Astrocyte of the spinal cord (primary cell): Measurements from ENCODE around the gene EXOC7.
A peak's percentile ranks its signal among the peaks of the same experiment; 100 is the strongest.

Source experiments
- DNase-seq: peaks from one replicate; pipeline ENCODE4 v3.0.0; 2011; ENCODE audit warnings: low read depth, low spot score
- H3K4me3 ChIP-seq: 2 replicates; pipeline ENCODE4 v1.5.1; 2011; ENCODE audit warnings: low read depth, mild to moderate bottlenecking, low read length, moderate library complexity
- in situ Hi-C: cut with HindIII; loops from 2 replicates; pipeline ENCODE4 v1.10.0; 2017; ENCODE audit warnings: low sequenced_read_pairs
- TF ChIP-seq, protein P1 (sequence below): IDR thresholded peaks from 2 replicates; pipeline ENCODE4 v1.5.1; 2012; ENCODE audit warnings: low read depth, mild to moderate bottlenecking, low read length, inconsistent platforms

Gene EXOC7

DNA sequence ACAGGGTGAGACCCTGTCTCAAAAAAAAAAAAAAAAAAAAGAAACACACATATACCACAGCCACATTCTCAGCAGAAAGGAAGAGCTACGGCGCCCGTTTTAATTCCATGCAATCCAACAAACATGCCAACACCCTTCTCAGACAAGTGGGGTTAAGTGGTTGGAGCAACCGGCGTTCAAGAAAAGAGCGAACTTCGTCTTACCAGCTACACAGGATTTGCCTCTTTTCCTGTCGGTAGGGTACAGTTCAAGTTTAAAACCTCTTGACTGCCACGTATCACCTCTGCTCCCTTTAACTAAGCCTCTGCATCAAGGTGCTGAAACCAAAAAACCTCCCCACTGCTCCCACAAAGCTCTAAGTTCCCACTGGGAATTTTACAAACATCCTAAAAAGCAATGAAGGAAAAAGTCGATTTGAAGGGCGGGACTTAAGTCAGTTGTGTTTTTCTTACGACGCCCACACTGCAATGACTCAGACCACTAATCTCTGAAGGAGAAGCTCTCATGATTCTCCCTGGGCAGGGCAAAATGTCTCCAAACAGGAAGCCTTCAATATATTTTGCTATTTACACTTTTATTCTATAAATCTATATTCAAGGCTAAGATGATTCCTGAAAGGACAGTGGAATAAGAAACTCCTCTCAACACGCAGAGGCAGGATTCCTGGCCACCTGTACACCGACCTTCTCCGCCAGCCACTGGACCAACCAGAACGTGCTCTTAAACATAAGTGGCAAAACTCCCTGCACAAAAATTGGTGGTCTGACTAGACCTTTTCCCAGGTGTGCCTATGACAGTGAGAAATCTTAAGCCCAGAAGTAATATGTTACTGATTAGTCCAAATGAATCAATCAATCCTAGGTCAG is 50.1 kb downstream of the EXOC7 start:
- peak; percentile 78 for DNase-seq
- in situ Hi-C loops = no loop called here
- no peak overlapping the region for H3K4me3 ChIP-seq
- TF ChIP-seq, protein P1, sequence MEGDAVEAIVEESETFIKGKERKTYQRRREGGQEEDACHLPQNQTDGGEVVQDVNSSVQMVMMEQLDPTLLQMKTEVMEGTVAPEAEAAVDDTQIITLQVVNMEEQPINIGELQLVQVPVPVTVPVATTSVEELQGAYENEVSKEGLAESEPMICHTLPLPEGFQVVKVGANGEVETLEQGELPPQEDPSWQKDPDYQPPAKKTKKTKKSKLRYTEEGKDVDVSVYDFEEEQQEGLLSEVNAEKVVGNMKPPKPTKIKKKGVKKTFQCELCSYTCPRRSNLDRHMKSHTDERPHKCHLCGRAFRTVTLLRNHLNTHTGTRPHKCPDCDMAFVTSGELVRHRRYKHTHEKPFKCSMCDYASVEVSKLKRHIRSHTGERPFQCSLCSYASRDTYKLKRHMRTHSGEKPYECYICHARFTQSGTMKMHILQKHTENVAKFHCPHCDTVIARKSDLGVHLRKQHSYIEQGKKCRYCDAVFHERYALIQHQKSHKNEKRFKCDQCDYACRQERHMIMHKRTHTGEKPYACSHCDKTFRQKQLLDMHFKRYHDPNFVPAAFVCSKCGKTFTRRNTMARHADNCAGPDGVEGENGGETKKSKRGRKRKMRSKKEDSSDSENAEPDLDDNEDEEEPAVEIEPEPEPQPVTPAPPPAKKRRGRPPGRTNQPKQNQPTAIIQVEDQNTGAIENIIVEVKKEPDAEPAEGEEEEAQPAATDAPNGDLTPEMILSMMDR = no peak

DNA sequence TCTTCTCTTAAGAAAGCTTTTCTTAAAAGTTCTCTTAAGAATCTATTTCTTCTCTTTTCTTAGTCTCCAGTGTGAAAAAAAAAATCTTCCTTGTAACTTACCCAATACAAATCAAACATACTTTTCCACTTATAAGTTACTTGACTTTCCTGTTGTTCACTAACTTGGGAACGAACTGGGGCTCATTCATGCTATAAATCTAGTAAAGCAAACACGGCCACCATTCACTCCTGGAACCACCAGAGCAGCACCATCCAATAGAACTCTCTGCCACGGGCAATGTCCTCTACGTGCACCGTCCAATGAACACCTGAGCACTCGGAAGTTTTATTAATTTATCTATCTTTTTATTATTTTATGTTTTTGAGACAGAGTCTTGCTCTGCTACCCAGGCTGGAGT is 52.0 kb downstream of the EXOC7 start:
- no peak overlapping the region for H3K4me3 ChIP-seq
- in situ Hi-C loops = no loop called here
- TF ChIP-seq, protein P1 = no peak
- no peak for DNase-seq

DNA sequence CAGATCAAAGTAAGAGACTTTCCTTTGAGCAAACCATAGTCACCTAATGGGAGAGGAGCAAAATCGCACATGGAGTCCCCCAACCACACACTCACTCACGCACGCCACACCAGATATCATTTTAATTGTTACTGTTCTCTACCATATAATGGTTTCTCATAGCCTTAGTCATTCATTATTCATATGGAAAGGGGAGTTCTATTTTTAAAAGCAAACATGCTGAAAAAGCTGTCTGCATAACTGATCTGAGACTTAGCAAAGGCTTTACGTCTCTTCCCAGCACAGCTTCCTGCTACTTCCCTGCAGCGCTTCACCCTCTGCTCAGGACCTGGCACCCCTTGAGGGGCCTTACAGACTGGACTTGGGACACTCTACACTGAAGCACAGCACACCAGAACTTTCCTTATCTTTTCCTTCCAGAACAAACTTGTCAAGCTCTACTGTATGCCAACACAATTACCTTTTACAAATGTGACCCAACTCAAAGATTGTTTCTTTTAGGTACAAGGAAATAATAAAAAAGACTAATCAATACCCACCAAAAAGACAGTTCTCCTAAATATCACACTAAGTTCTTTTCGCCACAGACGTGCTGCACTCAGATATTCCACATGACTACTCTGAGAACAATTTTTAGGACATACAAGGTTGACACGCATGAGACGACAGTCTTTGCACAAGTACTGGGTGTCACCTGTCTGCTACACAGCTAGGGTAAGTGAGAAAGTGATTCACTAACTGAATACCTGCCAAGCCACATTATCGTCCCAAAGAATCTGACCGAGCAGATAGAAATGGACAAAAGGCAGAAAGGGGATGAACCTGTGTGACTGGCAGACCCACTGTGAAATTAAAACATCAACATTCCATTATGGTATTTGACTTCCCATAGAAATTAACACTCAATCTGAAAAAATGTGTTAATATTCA is 52.8 kb downstream of the EXOC7 start:
- in situ Hi-C loops = no loop called here
- H3K4me3 ChIP-seq = no peak overlapping the region
- DNase-seq = peak; percentile 47
- TF ChIP-seq, protein P1 = no peak

DNA sequence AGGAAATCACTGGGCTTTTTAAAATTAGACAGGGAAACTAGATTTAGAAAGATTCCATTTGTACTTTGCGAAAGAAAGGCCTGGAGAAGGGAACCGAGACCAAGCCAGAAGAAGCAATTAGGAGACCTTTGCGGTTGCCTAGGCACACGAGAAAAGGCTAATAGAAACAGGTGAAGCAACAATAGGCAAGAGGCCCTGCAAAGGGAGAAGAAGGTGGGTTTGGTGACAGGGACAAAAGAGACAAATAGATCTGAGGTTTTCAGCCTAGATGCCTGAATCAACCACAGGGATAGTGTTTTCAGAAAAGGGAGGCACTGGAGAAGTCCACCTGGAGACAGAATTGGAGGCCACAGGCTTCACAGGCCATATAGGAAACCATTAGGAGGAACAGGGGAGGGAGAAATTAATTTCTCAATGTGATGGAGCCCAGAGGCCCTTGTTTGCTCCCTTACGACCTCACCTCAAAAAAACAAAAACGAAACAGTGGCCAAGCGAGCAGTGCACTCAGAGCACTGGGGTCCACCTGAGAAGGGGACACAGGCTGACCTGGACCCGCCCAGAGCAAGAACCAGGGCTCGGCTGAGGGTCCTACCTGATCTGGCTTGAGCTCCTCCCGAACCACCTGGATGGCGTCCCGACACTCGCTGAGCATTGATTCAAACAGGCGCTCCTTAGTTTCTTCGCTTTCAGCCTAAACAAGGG is 53.6 kb downstream of the EXOC7 start:
- DNase-seq = no peak
- no peak overlapping the region for H3K4me3 ChIP-seq
- TF ChIP-seq, protein P1 = no peak
- in situ Hi-C loops = no loop called here

DNA sequence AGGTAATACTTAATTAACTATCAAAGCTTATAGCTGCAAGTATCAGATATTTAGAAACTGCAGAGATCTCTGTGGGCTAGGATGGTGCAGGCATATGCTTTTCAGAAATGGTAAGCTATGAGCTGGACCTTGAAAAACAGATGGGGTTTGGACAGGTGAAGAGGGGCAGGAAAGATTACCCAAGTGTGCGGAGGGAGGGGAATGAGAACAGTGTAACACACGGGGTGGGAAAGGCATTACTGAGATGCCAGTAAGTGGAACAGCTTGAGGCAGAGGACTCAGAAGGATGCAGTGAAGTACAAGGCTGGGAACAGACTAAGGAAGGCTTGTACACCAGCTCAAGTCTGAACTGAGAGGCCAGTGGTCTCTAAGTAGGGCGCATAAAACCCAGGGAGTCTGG is 54.3 kb downstream of the EXOC7 start:
- TF ChIP-seq, protein P1 = no peak
- in situ Hi-C loops = no loop called here
- H3K4me3 ChIP-seq = no peak overlapping the region
- DNase-seq = no peak

DNA sequence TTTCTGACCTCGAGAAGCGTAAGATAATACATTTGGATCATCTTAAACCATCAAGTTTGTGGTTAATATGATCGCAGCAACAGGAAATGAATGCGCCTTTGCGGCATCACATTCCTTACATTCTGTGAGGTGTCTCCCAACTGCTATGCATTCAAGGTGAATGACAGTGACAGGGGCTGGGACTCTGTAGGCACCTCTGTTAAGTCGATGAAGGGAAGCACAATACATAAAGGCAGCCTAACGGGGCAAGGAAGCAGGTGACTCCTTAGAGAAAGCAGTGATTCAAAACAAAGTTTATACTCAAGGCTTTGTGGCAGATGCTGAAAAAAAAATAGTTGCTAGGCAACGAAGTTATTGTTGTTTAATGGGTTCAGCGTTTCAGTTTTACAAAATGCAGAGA is 54.9 kb downstream of the EXOC7 start:
- DNase-seq = peak; percentile 58
- TF ChIP-seq, protein P1 = no peak
- in situ Hi-C loops = no loop called here
- no peak overlapping the region for H3K4me3 ChIP-seq
